PC-9 (cell line): ENCODE data around the gene CCDC182. TPM values are rescaled to one million over a fixed set of nuclear protein-coding genes. Genes with fewer than 3 reads are reported as not detected.

Experiments used
- BruUV-seq: library from RNA; stranded (reverse); fragments of 400-500 nt; replicated peaks from 2 replicates; lab custom pipeline; 2021; lab: Mats Ljungman, UMichigan
- CTCF ChIA-PET: fragments of 300-600 bp; sonication (Branson Sonifier 250); formaldehyde crosslinking; loops from one replicate; lab custom pipeline; 2022; ENCODE audit warnings: antibody characterized with exemption; lab: Charles Lee
- POLR2A ChIA-PET: fragments of 300-600 bp; sonication (Branson Sonifier 250); formaldehyde crosslinking; loops from one replicate; lab custom pipeline; 2022; ENCODE audit warnings: antibody characterized with exemption; ENCODE audit not compliant: unreplicated experiment; lab: Charles Lee
- DNase-seq, 2 experiments: peaks; one replicate each; pipeline versions ENCODE4 v3.0.0 to v3.0.0-alpha.2; 2015 to 2022; ENCODE audit warnings: mixed read lengths in 1 of 2
- H2AFZ ChIP-seq: fragments of 200-600 bp; sonication (generic); 2 replicates; pipeline ENCODE4 v1.8.1; 2017; ENCODE audit warnings: antibody characterized with exemption
- H3F3A ChIP-seq: fragments of 200-600 bp; sonication (generic); 2 replicates; pipeline ENCODE4 v1.8.1; 2017; ENCODE audit warnings: antibody characterized with exemption, mild to moderate bottlenecking, low read depth; ENCODE audit not compliant: insufficient read depth
- H3K27ac ChIP-seq: fragments of 200-600 bp; sonication (generic); 2 replicates; pipeline ENCODE4 v1.6.1; 2016; ENCODE audit warnings: mixed run types
- H3K27me3 ChIP-seq: fragments of 200-600 bp; sonication (generic); 2 replicates; pipeline ENCODE4 v1.6.1; 2016; ENCODE audit warnings: low read depth, mixed run types; ENCODE audit not compliant: insufficient read depth
- H3K36me3 ChIP-seq: fragments of 200-600 bp; sonication (generic); 2 replicates; pipeline ENCODE4 v1.6.1; 2016; ENCODE audit warnings: low read depth, mixed run types
- H3K4me1 ChIP-seq: fragments of 200-600 bp; sonication (generic); replicated peaks from 2 replicates; pipeline ENCODE4 v1.6.1; 2016; ENCODE audit warnings: mixed run types; ENCODE audit not compliant: insufficient read depth
- H3K4me2 ChIP-seq: fragments of 200-600 bp; sonication (generic); 2 replicates; pipeline ENCODE4 v1.6.1; 2017; ENCODE audit warnings: mixed run types
- H3K4me3 ChIP-seq: fragments of 200-600 bp; sonication (generic); 2 replicates; pipeline ENCODE4 v1.6.1; 2016; ENCODE audit warnings: mixed run types
- H3K79me2 ChIP-seq: fragments of 200-600 bp; sonication (generic); 2 replicates; pipeline ENCODE4 v1.6.1; 2017; ENCODE audit warnings: low read depth, mixed run types
- H3K9me2 ChIP-seq: fragments of 200-600 bp; sonication (generic); 2 replicates; pipeline ENCODE4 v1.8.1; 2017; ENCODE audit warnings: mild to moderate bottlenecking; ENCODE audit not compliant: insufficient read depth
- H3K9me3 ChIP-seq: fragments of 200-600 bp; sonication (generic); 2 replicates; pipeline ENCODE4 v1.8.1; 2016; ENCODE audit warnings: low read depth; ENCODE audit not compliant: insufficient read depth
- H4K20me1 ChIP-seq: fragments of 200-600 bp; sonication (generic); 2 replicates; pipeline ENCODE4 v1.8.1; 2017; ENCODE audit not compliant: insufficient read depth
- EZH2 ChIP-seq: fragments of 200-600 bp; sonication (generic); IDR thresholded peaks from 2 replicates; pipeline ENCODE4 v1.8.0; 2017; ENCODE audit warnings: antibody characterized with exemption, low read depth
- intact Hi-C: fragments of 100-400 bp; cut with micrococcal nuclease; formaldehyde crosslinking; loops from one replicate; pipeline ENCODE4 v1.10.0; 2022; ENCODE audit not compliant: unreplicated experiment
- total RNA-seq: library from RNA; stranded (reverse); gene quantifications from 2 replicates; pipeline ENCODE4 v1.2.3, GENCODE V29; 2021
- TF ChIP-seq, protein P1 (sequence below): fragments of 200-600 bp; sonication (generic); conservative IDR thresholded peaks from 2 replicates; pipeline ENCODE4 v1.6.1; 2017; ENCODE audit warnings: mixed run types, antibody characterized with exemption, mild to moderate bottlenecking, moderate library complexity

Gene CCDC182
- total RNA-seq, 1 experiment from 2014 or later: not detected

DNA sequence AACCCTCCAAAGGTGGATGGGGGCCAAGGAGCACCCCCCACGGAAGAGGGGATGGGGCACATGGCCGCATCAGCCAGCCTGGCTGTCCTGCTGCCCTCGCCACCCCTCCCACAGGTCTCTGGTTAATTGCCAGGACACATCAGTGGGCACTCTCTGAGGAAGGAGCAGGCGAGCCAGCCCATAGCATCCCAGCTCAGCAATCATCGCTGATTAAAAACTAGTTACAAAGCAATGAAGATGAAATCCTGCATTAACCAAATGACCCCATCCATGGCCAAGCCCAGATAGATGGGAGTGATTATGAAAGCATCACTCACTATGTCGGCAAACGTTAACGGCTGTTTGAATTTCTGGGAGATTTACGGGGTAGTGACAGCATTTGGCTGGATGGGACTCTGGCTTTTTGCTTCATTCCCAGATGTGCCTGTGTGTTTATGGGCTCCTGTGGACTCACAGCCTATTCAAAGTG, 45.3 kb downstream of the CCDC182 start:
- H3K4me1 ChIP-seq: no peaks in the 10 kb centered on the region
- no peak overlapping the region for H3K4me3 ChIP-seq
- no peak overlapping the region for H3K27ac ChIP-seq
- H3K79me2 ChIP-seq: no peaks in the 10 kb centered on the region
- H3K36me3 ChIP-seq: no peaks in the 10 kb centered on the region
- no peaks in the 10 kb centered on the region for H3F3A ChIP-seq
- peaks cover 18% of the 10 kb centered on the region for H3K27me3 ChIP-seq
- ChIA-PET CTCF (no interaction called here), POLR2A (no interaction called here)
- intact Hi-C loops: no loop called here
- no peak for DNase-seq
- BruUV-seq: no TSS peak
- no peak overlapping the region for H3K4me2 ChIP-seq
- TF ChIP-seq, protein P1, sequence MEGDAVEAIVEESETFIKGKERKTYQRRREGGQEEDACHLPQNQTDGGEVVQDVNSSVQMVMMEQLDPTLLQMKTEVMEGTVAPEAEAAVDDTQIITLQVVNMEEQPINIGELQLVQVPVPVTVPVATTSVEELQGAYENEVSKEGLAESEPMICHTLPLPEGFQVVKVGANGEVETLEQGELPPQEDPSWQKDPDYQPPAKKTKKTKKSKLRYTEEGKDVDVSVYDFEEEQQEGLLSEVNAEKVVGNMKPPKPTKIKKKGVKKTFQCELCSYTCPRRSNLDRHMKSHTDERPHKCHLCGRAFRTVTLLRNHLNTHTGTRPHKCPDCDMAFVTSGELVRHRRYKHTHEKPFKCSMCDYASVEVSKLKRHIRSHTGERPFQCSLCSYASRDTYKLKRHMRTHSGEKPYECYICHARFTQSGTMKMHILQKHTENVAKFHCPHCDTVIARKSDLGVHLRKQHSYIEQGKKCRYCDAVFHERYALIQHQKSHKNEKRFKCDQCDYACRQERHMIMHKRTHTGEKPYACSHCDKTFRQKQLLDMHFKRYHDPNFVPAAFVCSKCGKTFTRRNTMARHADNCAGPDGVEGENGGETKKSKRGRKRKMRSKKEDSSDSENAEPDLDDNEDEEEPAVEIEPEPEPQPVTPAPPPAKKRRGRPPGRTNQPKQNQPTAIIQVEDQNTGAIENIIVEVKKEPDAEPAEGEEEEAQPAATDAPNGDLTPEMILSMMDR: no peak
- no peak for TF ChIP-seq EZH2
- no peaks in the 10 kb centered on the region for H4K20me1 ChIP-seq
- no peaks in the 10 kb centered on the region for H3K9me2 ChIP-seq
- no peak overlapping the region for H2AFZ ChIP-seq
- no peaks in the 10 kb centered on the region for H3K9me3 ChIP-seq

DNA sequence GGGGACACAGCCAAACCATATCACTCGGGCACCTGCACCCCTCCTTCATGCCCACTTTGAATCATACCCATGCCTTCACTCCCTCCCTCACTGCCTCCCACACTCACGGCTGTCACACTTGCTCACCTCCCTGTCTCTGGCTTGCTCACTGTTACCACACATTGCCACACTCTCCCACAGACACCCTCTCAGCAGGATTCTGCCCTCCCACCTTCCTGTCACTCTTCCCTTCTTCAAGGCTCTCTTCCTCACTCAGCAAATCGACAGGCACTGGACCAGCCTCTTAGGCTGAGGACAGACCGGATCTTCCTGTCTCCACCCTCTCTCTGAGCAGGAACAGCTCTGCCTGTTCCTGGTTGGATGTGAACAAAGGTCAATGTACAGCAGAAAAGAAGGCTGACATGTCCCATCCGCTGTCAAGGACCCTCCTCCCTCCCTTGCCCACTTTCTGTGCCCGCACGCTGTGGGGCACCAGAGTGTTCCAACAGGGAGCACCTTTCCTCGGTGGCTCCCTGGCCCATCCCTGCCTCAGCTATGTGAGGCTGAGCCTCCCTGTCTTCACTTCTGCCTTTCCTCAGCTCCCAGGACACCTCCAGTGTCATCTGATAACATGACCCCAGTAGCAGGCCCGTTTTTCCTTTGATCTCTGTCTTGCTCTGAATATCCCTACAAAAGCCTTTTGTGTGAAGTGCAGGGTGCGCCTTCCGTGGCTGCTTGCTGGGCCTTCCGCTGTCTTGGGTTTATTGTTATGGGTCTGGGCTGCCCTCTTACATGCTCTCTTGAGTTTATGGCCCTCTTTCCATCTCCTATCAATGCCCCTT, 47.0 kb downstream of the CCDC182 start:
- Histone ChIP-seq H3K27me3 (peaks cover 15% of the 10 kb centered on the region; the same call in 1 of the 2 replicates), H3K4me2 (no peak overlapping the region), H3K27ac (no peak overlapping the region), H3K9me3 (no peaks in the 10 kb centered on the region), H3K79me2 (no peaks in the 10 kb centered on the region), H3K4me3 (no peak overlapping the region), H3K4me1 (no peaks in the 10 kb centered on the region), H3K9me2 (no peaks in the 10 kb centered on the region), H3K36me3 (no peaks in the 10 kb centered on the region), H2AFZ (no peak overlapping the region), H4K20me1 (no peaks in the 10 kb centered on the region), H3F3A (no peaks in the 10 kb centered on the region)
- BruUV-seq: no TSS peak
- ChIA-PET POLR2A (no interaction called here), CTCF (no interaction called here)
- TF ChIP-seq, protein P1: no peak
- no peak for TF ChIP-seq EZH2
- intact Hi-C loops: no loop called here
- no peak for DNase-seq

DNA sequence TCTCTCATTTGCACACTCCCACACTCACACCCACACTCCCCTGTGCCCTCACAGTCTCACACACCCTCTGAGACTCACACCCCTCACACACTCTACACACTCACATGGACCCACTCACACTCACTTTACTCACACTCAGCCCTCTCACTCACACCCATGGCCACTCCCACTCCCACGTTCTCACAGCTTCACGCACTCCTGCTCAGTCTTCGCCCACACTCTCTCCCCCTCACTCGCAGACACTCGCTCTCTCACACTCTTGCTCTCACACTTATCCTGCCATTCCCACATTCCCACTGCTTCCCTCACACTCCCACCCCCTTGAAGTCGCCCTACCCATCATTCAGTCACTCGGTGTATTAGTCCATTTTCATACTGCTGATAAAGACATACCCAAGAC, 47.9 kb downstream of the CCDC182 start:
- Histone ChIP-seq H3K4me2 (no peak overlapping the region), H3K27ac (no peak overlapping the region), H3K9me3 (no peaks in the 10 kb centered on the region), H4K20me1 (no peaks in the 10 kb centered on the region), H3K4me1 (no peaks in the 10 kb centered on the region), H3K36me3 (no peaks in the 10 kb centered on the region), H3K4me3 (no peak overlapping the region), H3K9me2 (no peaks in the 10 kb centered on the region), H3F3A (no peaks in the 10 kb centered on the region), H3K27me3 (peaks cover 13% of the 10 kb centered on the region; the same call in 1 of the 2 replicates), H2AFZ (no peak overlapping the region), H3K79me2 (no peaks in the 10 kb centered on the region)
- BruUV-seq: no TSS peak
- TF ChIP-seq, protein P1: no peak
- TF ChIP-seq EZH2: no peak
- ChIA-PET POLR2A (no interaction called here), CTCF (no interaction called here)
- DNase-seq: no peak
- intact Hi-C loops: no loop called here
